Lower lobe of right lung (tissue), 2 donors: Measurements from ENCODE around the gene MAP2K2. TPM values are rescaled to one million over a fixed set of nuclear protein-coding genes. Genes with fewer than 3 reads are reported as not detected.

Experiments
- ATAC-seq, 2 donors: fragments of 200-7000 bp; cut with Tn5 transposase; one replicate each; pipeline ENCODE4 v1.9.1; 2020 to 2022; ENCODE audit warnings: mild to moderate bottlenecking in 2 of 2, moderate library complexity in 2 of 2
- DNase-seq: peaks from one replicate; pipeline ENCODE4 v3.0.0-alpha.2; 2020
- H3K27ac ChIP-seq: fragments of 200-600 bp; one replicate; pipeline ENCODE4 v1.8.0; 2022
- H3K27me3 ChIP-seq: fragments of 200-600 bp; one replicate; pipeline ENCODE4 v1.8.0; 2022; ENCODE audit warnings: low read depth
- H3K36me3 ChIP-seq: fragments of 200-600 bp; one replicate; pipeline ENCODE4 v1.8.0; 2022; ENCODE audit warnings: mild to moderate bottlenecking
- H3K4me1 ChIP-seq: fragments of 200-600 bp; one replicate; pipeline ENCODE4 v1.8.0; 2022
- H3K4me3 ChIP-seq: fragments of 200-600 bp; one replicate; pipeline ENCODE4 v1.8.0; 2022; ENCODE audit warnings: mild to moderate bottlenecking
- H3K9me3 ChIP-seq: fragments of 200-600 bp; one replicate; pipeline ENCODE4 v1.8.0; 2022
- intact Hi-C: fragments of 100-400 bp; cut with DNase I; formaldehyde crosslinking; loops from one replicate; pipeline ENCODE4 v1.11.0; 2022
- total RNA-seq: library from RNA; stranded (reverse); fragmentation: NEBNext Ultra II Directional; extraction: Animal tissue kit (Norgen Biotek cat#: 25700); gene quantifications from one replicate; pipeline ENCODE4 v1.2.1, GENCODE V29; 2021
- TF ChIP-seq, protein P1 (sequence below): fragments of 200-600 bp; IDR thresholded peaks from one replicate; pipeline ENCODE4 v1.8.0; 2022; ENCODE audit warnings: antibody characterized with exemption, mild to moderate bottlenecking
- donor health status: DM: no; HTN: yes; CAD: no; lungs with severe emphysema.

The MAP2K2 gene
- total RNA-seq, 1 donor from 2014 or later: 125 TPM

GRCh38 chr19:4077007-4077374 is 46.9 kb downstream of the MAP2K2 start:
- peaks cover 25% of the 10 kb centered on the region for H3K4me1 ChIP-seq
- H3K36me3 ChIP-seq: no peaks in the 10 kb centered on the region
- no peaks in the 10 kb centered on the region for H3K27me3 ChIP-seq
- peak in 1 of 2 donors; percentile 17 for ATAC-seq
- no peaks in the 10 kb centered on the region for H3K9me3 ChIP-seq
- DNase-seq: no peak
- peak overlapping the region; percentile 91 for H3K27ac ChIP-seq
- TF ChIP-seq, protein P1, sequence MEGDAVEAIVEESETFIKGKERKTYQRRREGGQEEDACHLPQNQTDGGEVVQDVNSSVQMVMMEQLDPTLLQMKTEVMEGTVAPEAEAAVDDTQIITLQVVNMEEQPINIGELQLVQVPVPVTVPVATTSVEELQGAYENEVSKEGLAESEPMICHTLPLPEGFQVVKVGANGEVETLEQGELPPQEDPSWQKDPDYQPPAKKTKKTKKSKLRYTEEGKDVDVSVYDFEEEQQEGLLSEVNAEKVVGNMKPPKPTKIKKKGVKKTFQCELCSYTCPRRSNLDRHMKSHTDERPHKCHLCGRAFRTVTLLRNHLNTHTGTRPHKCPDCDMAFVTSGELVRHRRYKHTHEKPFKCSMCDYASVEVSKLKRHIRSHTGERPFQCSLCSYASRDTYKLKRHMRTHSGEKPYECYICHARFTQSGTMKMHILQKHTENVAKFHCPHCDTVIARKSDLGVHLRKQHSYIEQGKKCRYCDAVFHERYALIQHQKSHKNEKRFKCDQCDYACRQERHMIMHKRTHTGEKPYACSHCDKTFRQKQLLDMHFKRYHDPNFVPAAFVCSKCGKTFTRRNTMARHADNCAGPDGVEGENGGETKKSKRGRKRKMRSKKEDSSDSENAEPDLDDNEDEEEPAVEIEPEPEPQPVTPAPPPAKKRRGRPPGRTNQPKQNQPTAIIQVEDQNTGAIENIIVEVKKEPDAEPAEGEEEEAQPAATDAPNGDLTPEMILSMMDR: no peak
- H3K4me3 ChIP-seq: no peak overlapping the region
- intact Hi-C loops: no loop called here

GRCh38 chr19:4075373-4075772 is 48.5 kb downstream of the MAP2K2 start:
- H3K27me3 ChIP-seq: no peaks in the 10 kb centered on the region
- no peak overlapping the region for H3K27ac ChIP-seq
- intact Hi-C loops: no loop called here
- no peaks in the 10 kb centered on the region for H3K9me3 ChIP-seq
- peak; percentile 54 to 84 for ATAC-seq
- H3K4me1 ChIP-seq: peaks cover 25% of the 10 kb centered on the region
- H3K4me3 ChIP-seq: no peak overlapping the region
- peak; percentile 87 for DNase-seq
- H3K36me3 ChIP-seq: no peaks in the 10 kb centered on the region
- TF ChIP-seq, protein P1: no peak

DNA sequence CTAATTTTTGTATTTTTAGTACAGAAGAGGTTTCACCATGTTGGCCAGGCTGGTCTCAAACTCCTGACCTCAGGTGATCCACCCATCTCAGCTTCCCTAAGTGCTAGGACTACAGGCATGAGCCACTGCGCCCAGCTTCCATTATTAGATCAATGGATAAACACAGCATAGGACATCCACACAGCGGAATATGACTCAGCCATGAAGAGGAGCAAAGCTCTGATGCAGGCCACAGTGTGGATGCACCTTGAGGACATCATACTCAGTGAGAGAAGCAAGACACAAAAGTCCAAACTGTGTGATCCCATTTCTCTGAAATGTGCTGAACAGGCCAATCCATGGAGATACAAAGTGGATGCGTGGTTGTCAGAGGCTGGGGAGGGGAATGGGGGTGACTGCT is 52.3 kb downstream of the MAP2K2 start:
- no peaks in the 10 kb centered on the region for H3K9me3 ChIP-seq
- H3K27me3 ChIP-seq: no peaks in the 10 kb centered on the region
- no peak overlapping the region for H3K4me3 ChIP-seq
- TF ChIP-seq, protein P1: no peak
- H3K27ac ChIP-seq: no peak overlapping the region
- DNase-seq: no peak
- no peaks in the 10 kb centered on the region for H3K36me3 ChIP-seq
- no peak for ATAC-seq
- H3K4me1 ChIP-seq: peaks cover 22% of the 10 kb centered on the region
- intact Hi-C loops: no loop called here

DNA sequence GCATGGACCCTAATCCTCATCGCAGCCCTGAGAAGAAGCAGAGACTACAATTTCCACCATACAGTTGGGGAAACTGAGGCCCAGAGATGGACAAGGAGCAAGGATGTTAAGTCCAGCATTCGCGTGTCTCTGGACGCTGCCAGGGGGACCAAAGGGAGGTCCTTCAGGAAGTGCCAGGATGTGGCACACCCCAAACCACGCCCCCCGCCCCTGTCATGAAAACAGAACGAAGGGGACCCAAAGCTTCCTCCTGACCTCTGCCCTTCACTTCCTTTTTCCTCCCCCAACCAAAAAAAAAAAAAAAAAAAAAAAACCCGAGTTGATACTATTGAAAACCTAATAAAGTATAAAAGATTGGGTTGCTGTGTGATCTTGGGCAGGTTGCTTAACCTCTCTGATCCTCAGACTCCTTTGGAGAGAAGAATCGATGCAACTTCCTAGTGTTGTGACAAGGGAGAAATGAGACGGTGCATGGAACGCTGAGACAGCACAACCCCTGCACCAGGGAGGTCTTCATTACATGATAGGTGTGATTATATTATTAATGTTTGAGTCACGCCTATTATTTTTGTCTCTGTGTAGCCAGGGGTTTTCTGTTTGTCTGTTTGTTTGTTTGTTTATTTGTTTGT is 54.5 kb downstream of the MAP2K2 start:
- Histone ChIP-seq H3K4me1 (peaks cover 18% of the 10 kb centered on the region), H3K4me3 (no peak overlapping the region), H3K27ac (no peak overlapping the region), H3K27me3 (no peaks in the 10 kb centered on the region), H3K36me3 (no peaks in the 10 kb centered on the region), H3K9me3 (no peaks in the 10 kb centered on the region)
- DNase-seq (peak; percentile 89), ATAC-seq (no peak)
- intact Hi-C loops: no loop called here
- TF ChIP-seq, protein P1: no peak

- DNase-seq: peak; percentile 54
- ATAC-seq: no peak
- H3K36me3 ChIP-seq: no peaks in the 10 kb centered on the region
- peaks cover 30% of the 10 kb centered on the region for H3K4me1 ChIP-seq
- H3K9me3 ChIP-seq: no peaks in the 10 kb centered on the region
- TF ChIP-seq, protein P1: no peak
- H3K27ac ChIP-seq: peak overlapping the region; percentile 94
- peak overlapping the region; percentile 88 for H3K4me3 ChIP-seq
- no peaks in the 10 kb centered on the region for H3K27me3 ChIP-seq
- intact Hi-C loops: no loop called here
Observed at GRCh38 chr19:4068047-4068966, 55.6 kb downstream of the MAP2K2 start.
